ENCODE data around the gene UBE2R2. TPM values are rescaled to one million over a fixed set of nuclear protein-coding genes. Genes with fewer than 3 reads are reported as not detected.

The UBE2R2 gene
- total RNA-seq, 4 donors from 2014 or later: 30.4 to 39.9 (median 36.5) TPM

DNA sequence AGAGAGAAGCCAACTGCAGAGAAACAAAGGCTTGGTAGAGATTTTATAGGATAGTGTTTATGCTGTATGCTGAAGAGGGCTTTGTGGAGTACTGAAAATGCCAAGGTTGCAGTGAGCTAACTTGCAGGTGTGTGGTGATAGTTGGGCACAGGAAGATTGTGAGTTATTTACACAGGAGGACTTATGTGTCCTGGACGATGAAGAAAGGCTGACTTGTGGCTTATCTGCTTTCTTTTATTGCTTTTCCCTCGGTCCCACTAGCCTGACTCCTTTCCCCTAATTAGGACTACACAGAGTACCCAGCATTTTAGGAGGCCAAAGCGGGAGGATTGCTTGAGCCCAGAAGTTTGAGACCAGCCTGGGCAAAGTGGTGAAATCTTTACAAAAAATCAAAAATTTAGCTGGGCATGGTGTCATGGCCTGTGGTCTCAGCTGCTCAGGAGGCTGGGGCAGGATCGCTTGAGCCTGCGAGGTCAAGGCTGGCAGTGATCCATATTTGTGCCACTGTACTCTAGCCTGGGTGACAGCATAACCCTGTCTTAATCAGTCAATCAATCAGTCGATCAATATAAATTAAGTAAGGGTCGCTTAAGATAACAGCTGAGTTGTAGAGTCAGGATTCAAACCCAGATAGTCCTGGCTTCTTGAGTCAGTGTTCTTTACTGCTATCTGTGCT is 61.9 kb downstream of the UBE2R2 start:
- no peak for TF ChIP-seq POLR2A (IDR thresholded peaks at IDR 0.05)
- TF ChIP-seq, protein P1, sequence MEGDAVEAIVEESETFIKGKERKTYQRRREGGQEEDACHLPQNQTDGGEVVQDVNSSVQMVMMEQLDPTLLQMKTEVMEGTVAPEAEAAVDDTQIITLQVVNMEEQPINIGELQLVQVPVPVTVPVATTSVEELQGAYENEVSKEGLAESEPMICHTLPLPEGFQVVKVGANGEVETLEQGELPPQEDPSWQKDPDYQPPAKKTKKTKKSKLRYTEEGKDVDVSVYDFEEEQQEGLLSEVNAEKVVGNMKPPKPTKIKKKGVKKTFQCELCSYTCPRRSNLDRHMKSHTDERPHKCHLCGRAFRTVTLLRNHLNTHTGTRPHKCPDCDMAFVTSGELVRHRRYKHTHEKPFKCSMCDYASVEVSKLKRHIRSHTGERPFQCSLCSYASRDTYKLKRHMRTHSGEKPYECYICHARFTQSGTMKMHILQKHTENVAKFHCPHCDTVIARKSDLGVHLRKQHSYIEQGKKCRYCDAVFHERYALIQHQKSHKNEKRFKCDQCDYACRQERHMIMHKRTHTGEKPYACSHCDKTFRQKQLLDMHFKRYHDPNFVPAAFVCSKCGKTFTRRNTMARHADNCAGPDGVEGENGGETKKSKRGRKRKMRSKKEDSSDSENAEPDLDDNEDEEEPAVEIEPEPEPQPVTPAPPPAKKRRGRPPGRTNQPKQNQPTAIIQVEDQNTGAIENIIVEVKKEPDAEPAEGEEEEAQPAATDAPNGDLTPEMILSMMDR (IDR thresholded peaks at IDR 0.05): no peak
- WGBS, 2 donors: 87 to 91% methylated on average over 7 of the region's 7 CpGs
- DNase-seq (ENCODE audit: low spot score in 2 of 2): no peak
- H3K4me3 ChIP-seq (ENCODE audit: low read depth, poor library complexity, severe bottlenecking): no peak overlapping the region
- intact Hi-C loops (cut with DNase I; ENCODE audit: low total_unique reads): no loop called here

DNA sequence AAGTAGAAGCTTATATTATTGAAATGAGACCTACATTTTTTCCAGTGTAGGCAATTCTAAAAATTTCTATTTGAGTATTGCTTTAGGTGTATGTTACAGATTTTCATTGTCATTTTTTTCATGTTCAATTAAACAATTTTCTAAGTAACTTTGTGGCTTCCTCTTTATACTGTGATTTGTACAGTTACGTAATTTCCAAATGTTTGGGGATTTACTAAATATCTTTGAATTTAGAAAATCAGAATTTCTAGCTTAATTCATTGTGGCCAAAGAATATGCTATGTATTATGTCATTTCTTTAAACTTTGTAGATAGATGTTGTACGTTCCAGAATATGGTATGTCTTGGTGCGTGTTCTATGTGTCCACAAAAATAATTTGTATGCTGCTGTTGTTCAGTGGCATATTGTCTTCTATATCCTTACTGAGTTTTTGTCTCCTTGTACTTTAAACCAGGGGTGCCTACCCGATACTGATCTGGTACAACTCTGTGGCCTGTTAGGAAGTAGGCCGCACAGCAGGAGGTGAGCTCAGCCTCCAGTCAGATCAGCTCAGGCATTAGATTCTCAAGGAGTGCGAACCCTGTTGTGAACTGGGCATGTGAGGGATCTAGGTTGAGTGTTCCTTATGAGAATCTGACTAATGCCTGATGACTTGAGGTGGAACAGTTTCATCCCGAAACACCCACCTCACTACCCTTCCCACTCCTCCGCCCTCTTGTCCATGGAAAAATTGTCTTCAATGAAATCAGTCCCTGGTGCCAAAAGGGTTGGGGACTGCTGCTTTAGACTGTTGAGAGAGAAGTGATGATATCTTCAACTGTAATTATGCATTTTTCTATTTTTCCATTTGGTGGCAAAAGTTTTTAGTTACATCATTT is 63.5 kb downstream of the UBE2R2 start:
- no peak for TF ChIP-seq POLR2A (IDR thresholded peaks at IDR 0.05)
- TF ChIP-seq, protein P1 (IDR thresholded peaks at IDR 0.05): no peak
- intact Hi-C loops (cut with DNase I; ENCODE audit: low total_unique reads): no loop called here

DNA sequence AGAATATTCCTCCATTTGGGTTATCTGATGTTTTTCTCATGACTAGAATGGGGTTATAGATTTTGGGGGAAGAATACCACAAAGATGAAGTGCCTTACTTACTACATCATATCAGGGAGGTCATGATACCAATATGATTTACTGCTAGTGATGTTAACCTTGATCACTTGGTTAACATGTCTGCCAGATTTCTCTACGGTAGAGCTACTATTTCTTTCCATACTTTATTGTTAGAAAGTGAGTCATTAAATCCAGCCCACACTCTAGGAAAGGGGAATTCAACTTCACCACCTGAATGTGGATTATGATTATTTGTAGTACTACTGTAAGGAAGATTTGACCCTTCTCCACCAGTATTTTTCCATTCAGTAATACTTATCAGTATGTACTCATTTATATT is 64.7 kb downstream of the UBE2R2 start:
- 13 to 14% methylated on average over 1 of the region's 1 CpG for WGBS, 2 donors
- intact Hi-C loops (cut with DNase I; ENCODE audit: low total_unique reads): no loop called here
- TF ChIP-seq, protein P1 (IDR thresholded peaks at IDR 0.05): no peak
- no peak for TF ChIP-seq POLR2A (IDR thresholded peaks at IDR 0.05)

More for the DNA sequence above, 63.5 kb downstream of the UBE2R2 start:
- H3K4me3 ChIP-seq (ENCODE audit: low read depth, poor library complexity, severe bottlenecking): no peak overlapping the region
- no peak for DNase-seq (ENCODE audit: low spot score in 2 of 2)
- 95 to 96% methylated on average over 8 of the region's 8 CpGs for WGBS, 2 donors

DNA sequence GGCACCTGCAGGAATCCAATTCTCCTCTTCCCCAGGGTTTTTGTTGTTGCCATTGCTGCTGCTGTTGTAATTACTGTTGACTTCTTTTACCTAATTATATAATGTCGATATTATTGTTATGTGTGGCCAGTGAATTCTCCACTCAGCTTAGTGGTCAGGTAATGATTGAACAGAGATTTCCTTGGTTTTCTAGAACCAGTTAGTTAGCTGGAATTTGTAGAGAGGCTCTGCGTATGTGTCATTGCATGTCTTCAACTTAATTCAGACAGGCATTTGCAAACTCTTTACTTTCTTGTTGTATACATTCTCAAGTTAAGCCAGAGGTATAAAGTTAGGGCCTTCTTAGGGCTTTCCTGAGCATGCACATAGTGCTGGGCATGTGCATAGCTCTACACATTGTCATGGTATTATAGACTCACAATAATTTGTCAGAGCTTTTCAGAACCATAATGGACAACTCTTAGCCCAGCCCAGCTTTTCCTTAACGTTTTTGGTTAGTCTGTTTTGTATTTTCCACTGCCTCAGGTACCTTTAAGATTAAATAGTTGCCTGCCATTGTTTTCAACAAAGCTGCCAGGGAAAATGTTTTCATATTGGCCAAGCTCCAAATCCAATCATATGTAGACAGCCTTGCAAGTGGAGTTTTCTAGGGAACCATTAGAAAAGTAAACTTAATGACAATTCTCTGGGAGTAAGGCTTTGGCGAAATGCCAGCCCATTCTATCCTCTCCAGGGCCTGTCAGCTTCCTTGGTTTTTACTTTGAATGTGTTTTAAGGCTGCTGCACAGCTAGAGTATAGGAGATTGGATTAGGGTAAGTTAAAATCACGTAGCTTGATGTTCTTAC is 68.1 kb downstream of the UBE2R2 start:
- intact Hi-C loops (cut with DNase I; ENCODE audit: low total_unique reads): no loop called here
- 55% methylated on average over 5 of the region's 5 CpGs for WGBS, 2 donors
- TF ChIP-seq, protein P1 (IDR thresholded peaks at IDR 0.05): no peak
- TF ChIP-seq POLR2A (IDR thresholded peaks at IDR 0.05): no peak
- no peak overlapping the region for H3K4me3 ChIP-seq (ENCODE audit: low read depth, poor library complexity, severe bottlenecking)
- DNase-seq (ENCODE audit: low spot score in 2 of 2): no peak

More for the DNA sequence above, 64.7 kb downstream of the UBE2R2 start:
- DNase-seq (ENCODE audit: low spot score in 2 of 2): no peak
- no peak overlapping the region for H3K4me3 ChIP-seq (ENCODE audit: low read depth, poor library complexity, severe bottlenecking)

DNA sequence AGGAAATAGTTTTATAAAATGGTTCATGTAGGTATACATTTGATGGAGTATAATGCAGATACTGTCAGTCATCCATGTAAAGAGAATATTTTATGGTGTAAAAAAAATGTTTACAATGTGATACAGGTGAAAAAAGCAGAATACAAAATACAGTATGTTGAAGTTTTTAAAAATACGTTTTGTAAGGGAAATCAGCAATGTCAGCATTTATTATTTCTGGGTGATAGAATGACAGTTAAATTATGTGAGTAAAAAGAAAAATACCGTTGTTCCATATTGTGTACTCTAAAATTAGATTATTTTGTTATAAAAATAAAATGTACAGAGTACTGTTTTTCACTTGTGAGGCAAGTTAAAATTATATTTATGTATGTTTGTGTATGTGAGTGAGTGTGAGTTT is 69.0 kb downstream of the UBE2R2 start:
- TF ChIP-seq, protein P1 (IDR thresholded peaks at IDR 0.05): no peak
- TF ChIP-seq POLR2A (IDR thresholded peaks at IDR 0.05): no peak
- intact Hi-C loops (cut with DNase I; ENCODE audit: low total_unique reads): no loop called here
- 65 to 77% methylated on average over 2 of the region's 2 CpGs for WGBS, 2 donors
- no peak for DNase-seq (ENCODE audit: low spot score in 2 of 2)
- H3K4me3 ChIP-seq (ENCODE audit: low read depth, poor library complexity, severe bottlenecking): no peak overlapping the region
